ENCODE measurements around the gene SCRN3.
"Not testable (repeated sequence)": the region's sequence is repeated elsewhere in the genome, so short reads cannot be mapped to it uniquely, and the experiment has no call there.

Gene SCRN3

GRCh38 chr2:174395284-174395968, at the start of gene SCRN3:
TSS of gene SCRN3 (plus strand) at chr2:174395730. CDS start at chr2:174398284, 2,554 bp downstream.
- peak; percentile 93 for DNase-seq (ENCODE audit: low spot score)

DNA sequence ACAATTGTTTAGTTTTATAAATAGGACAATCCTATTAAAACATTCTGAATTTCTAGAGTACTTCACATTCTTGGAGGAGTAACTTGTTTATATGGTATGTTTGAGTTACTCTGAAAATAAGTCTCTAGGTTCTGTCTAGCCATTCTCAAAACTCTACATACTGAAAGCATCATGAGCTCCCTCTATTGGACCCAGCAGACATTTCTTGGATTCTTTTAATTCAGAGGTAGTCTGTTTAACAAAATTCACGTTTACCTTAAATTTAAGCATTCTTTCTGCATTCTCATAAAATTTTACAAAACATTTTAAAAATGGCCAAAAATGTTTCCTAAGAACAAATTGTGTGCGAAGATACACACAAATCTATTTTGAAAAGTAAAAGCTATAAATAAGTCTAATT, 45.5 kb upstream of the SCRN3 start:
- DNase-seq (ENCODE audit: low spot score) = no peak

DNA sequence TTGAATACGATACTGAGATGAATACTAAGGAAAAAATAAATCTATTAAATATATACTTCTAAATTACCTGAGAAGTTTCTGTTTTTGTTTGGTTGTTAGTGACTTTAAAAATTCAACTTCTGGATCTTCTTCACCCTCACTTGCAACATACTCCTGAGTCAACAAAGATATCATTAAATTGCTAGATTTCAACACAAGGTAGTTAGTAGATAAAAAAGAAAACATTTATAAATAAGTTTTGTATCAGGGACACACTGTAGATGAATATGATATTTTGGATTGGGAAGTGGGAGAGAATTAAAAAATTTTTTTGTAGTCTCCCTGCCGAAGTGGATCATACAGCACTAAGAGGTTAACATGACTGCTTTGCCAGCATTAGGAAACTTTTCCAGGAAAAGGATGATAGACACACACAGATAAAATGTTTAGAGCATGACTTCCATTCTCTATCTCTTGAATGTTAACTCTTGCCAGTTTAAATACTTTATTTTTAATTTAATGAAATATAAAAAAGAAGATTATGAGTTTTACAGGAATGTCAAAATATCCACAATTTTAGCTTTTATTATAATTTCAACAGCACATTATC, 44.8 kb upstream of the SCRN3 start:
- DNase-seq (ENCODE audit: low spot score) = no peak

- no peak for DNase-seq (ENCODE audit: low spot score)
Measured at GRCh38 chr2:174353004-174353403, 42.5 kb upstream of the SCRN3 start.

DNA sequence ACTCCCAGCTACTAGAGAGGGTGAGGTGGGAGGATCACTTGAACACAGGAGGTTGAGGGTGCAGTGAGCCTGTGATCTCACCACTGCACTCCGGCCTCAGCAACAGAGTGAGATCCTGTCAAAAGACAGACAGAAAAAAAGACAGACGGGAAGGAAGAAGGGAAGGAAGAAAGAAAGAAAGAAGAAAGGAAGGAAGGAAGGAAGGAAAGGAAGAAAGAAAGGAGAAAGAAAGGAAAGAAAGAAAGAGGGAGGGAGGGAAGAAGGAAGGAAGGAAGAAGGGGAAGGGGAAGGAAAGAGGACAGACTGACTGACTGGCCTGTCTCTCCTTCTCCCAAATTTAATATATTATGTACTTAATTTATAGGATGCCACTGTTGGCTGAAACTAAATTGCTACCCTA, 39.2 kb upstream of the SCRN3 start:
- no peak for DNase-seq (ENCODE audit: low spot score)

DNA sequence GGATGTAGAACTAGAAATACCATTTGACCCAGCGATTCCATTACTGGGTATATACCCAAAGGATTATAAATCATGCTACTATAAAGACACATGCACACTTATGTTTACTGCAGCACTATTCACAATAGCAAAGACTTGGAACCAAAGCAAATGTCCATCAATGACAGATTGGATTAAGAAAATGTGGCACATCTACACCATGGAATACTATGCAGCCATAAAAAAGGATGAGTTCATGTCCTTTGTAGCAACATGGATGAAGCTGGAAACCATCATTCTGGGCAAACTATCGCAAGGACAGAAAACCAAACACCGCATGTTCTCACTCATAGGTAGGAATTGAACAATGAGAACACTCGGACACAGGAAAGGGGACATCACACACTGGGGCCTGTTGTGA, 35.9 kb upstream of the SCRN3 start:
- DNase-seq (ENCODE audit: low spot score) = not testable (repeated sequence)

DNA sequence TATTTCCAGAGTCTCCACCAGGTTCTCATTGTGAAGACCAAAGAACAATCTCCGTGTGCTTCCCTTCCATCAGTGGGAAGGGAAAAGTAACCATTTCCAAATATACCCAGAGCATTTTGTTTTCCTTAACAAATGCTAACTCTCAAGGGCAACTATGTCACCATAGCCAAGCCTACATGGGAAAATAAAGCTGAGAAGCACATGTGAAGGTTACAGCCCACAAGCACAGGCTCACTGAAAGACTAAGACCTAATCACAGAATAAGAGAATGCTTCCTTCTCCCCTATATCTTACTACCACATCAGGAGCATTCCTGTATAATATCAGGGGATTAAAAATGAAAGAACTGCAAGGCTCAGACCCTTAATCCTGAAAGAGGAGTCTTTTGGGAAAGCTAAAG, 32.6 kb upstream of the SCRN3 start:
- no peak for DNase-seq (ENCODE audit: low spot score)

DNA sequence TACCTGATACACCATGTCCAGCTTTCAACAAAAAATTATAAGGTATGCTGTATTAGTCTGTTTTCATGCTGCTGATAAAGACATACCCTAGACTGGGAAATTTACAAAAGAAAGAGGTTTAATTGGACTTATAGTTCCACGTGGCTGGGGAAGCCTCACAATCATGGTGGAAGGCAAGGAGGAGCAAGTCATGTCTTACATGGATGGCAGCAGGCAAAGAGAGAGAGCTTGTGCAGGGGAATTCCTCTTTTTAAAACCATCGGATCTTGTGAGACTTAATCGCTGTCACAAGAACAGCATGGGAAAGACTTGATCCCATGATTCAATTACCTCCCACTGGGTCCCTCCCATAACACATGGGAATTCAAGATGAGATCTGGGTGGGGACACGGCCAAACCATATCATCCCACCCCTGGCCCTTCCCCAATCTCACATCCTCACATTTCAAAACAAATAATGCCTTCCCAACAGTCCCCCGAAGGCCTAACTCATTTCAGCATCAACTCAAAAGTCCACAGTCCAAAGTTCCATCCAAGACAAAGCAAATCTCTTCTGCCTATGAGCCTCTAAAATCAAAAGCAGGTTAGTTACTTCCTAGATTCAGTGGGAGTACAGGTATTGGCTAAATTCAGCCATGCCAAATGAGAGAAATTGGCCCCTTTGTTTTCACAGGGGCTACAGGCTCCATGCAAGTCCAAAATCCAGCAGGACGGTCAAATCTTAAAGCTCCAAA, 31.9 kb upstream of the SCRN3 start:
- DNase-seq (ENCODE audit: low spot score) = not testable (repeated sequence)

- DNase-seq (ENCODE audit: low spot score) = no peak
Measured at GRCh38 chr2:174364628-174365027, 30.9 kb upstream of the SCRN3 start.

GRCh38 chr2:174365571-174365970, 30.0 kb upstream of the SCRN3 start:
- no peak for DNase-seq (ENCODE audit: low spot score)

DNA sequence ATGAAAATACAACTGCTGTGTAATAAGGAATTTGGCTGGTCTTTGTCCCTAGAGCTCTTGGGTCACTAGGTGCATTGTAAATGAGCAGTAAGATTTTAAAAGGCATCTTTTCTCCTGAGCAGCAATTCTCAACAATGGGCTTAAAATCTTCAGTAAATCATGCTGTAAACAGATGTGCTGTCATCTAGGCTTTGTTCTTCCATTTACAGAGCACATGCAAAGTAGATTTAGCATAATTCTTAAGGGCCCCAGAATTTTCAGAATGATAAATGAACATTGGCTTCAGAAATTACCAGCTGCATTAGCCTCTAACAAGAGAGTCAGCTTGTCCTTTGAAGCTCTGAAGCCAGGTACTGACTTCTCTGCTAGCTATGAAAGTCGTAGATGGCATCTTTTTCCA, 26.8 kb upstream of the SCRN3 start:
- no peak for DNase-seq (ENCODE audit: low spot score)

DNA sequence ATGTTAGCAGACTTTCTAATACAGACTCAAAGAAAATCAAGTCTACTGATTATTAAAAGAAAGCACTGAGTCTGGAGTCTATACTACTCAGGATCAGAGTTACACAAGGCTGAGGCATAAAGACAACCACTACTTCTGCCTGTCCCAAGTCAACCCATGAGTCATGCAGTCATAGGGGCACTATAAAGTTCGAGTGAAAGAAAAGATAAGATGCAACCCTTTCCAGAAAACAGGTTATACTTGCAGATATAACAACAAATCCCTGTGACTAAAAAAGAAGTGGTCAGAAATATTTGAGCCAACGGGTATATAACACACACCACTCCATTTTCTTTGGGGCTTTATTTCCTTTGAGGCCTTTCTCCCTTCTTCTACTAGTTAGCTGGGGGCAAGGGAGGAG, 18.6 kb upstream of the SCRN3 start:
- no peak for DNase-seq (ENCODE audit: low spot score)

DNA sequence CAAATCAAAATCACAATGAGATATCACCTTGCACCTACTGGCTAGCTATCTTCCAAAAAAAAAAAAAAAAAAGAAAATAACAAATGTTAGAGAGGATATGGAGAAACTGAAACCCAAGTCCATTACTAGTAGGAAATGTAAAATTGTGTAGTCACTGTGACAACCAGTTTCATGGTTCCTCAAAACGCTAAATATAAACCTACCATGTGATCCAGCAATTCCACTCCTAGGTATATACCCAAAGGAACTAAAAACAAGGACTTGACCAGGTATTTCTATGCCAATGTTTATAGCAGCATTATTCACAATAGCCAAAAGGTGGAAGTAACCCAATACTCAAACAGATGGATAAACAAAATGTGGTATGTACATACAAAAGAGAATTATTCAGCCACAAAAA, 11.7 kb upstream of the SCRN3 start:
- no peak for DNase-seq (ENCODE audit: low spot score)

- no peak for DNase-seq (ENCODE audit: low spot score)
Measured at GRCh38 chr2:174385201-174385600, 10.3 kb upstream of the SCRN3 start.

DNA sequence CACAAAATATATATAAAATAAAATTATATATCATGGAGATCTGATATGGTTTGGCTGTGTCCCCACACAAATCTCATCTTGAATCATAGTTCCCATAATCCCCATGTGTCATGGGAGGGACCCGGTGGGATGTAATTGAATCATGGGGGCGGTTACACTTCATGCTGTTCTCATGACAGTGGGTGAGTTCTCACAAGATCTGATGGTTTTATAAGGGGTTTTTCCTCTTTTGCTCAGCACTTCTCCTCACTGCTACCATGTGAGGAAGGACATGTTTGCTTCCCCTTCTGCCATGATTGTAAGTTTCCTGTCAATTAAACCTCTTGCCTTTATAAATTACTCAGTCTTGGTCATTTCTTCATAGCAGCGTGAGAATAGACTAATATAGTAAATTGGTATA, 6.8 kb upstream of the SCRN3 start:
- not testable (repeated sequence) for DNase-seq (ENCODE audit: low spot score)

- no peak for DNase-seq (ENCODE audit: low spot score)
Measured at GRCh38 chr2:174389542-174389941, 6.0 kb upstream of the SCRN3 start.

GRCh38 chr2:174390303-174390702, 5.2 kb upstream of the SCRN3 start:
- not testable (repeated sequence) for DNase-seq (ENCODE audit: low spot score)

DNA sequence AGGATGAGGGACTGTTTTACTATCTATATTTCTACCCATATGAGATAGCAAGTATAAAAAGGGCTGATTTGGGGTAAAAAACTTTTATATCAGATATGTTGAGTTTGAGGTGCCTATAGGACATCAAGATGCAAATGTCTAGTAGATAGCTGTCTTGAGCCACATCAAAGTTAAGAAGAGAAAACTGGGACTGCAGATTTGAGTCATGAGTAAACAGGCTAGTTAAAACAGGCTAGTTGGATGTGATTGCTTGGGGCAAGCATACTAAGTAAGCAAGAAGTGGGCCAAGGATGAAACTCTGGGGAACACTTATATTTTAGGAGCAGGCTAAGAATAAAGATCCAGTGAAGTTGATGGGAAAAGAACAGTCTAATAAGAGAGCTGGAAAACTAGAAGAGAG, 2.8 kb upstream of the SCRN3 start:
- no peak for DNase-seq (ENCODE audit: low spot score)

GRCh38 chr2:174395969-174396630, 570 bp downstream of the SCRN3 start:
- DNase-seq (ENCODE audit: low spot score) = no peak

- DNase-seq (ENCODE audit: low spot score) = no peak
Measured at GRCh38 chr2:174397773-174398172, 2.2 kb downstream of the SCRN3 start.

- no peak for DNase-seq (ENCODE audit: low spot score)
Measured at GRCh38 chr2:174399171-174399570, 3.6 kb downstream of the SCRN3 start.

GRCh38 chr2:174400853-174401252, 5.3 kb downstream of the SCRN3 start:
- DNase-seq (ENCODE audit: low spot score) = no peak

GRCh38 chr2:174403628-174404027, 8.1 kb downstream of the SCRN3 start:
- no peak for DNase-seq (ENCODE audit: low spot score)

Data from pons (tissue), 1 donor.